PC-3 (cell line): ENCODE results near the gene HLCS. TPM values are rescaled to one million over a fixed set of nuclear protein-coding genes. Genes with fewer than 3 reads are reported as not detected.
"Not testable (repeated sequence)": the region's sequence is repeated elsewhere in the genome, so short reads cannot be mapped to it uniquely, and the experiment has no call there.

Source experiments
- ATAC-seq: fragments of 200-7000 bp; cut with Tn5 transposase; 2 replicates; pipeline ENCODE4 v1.9.1; 2020; ENCODE audit warnings: mild to moderate bottlenecking, moderate library complexity
- BruUV-seq: library from RNA; stranded (reverse); fragments of 400-500 nt; replicated peaks from 2 replicates; lab custom pipeline; 2021; lab: Mats Ljungman, UMichigan
- CTCF ChIA-PET: fragments of 300-600 bp; sonication (Branson Sonifier 250); formaldehyde crosslinking; loops from one replicate; lab custom pipeline; 2022; ENCODE audit warnings: antibody characterized with exemption; lab: Charles Lee
- POLR2A ChIA-PET: fragments of 300-600 bp; sonication (Branson Sonifier 250); formaldehyde crosslinking; loops from one replicate; lab custom pipeline; 2022; ENCODE audit warnings: antibody characterized with exemption; ENCODE audit not compliant: unreplicated experiment; lab: Charles Lee
- DNase-seq: peaks from one replicate; pipeline ENCODE4 v3.0.0-alpha.2; 2015
- H2AFZ ChIP-seq: fragments of 300-600 bp; sonication (generic); 2 replicates; pipeline ENCODE4 v1.6.0; 2016; ENCODE audit warnings: antibody characterized with exemption, low read length
- H3F3A ChIP-seq: fragments of 300-600 bp; sonication (generic); one replicate; pipeline ENCODE4 v1.6.0; 2017; ENCODE audit warnings: antibody characterized with exemption, low read length, control low read depth, mild to moderate bottlenecking; ENCODE audit not compliant: unreplicated experiment
- H3K27ac ChIP-seq: fragments of 300-600 bp; sonication (generic); 2 replicates; pipeline ENCODE4 v1.5.1; 2016; ENCODE audit warnings: mild to moderate bottlenecking, low read length
- H3K27me3 ChIP-seq: fragments of 300-600 bp; sonication (generic); 2 replicates; pipeline ENCODE4 v1.6.1; 2016; ENCODE audit warnings: low read length, mixed read lengths
- H3K36me3 ChIP-seq: fragments of 300-600 bp; sonication (generic); 2 replicates; pipeline ENCODE4 v1.6.1; 2016; ENCODE audit warnings: low read depth, mixed run types, low read length, mixed read lengths
- H3K4me1 ChIP-seq: fragments of 300-600 bp; sonication (generic); 2 replicates; pipeline ENCODE4 v1.5.1; 2016; ENCODE audit warnings: low read length; ENCODE audit not compliant: insufficient read depth
- H3K4me2 ChIP-seq: fragments of 300-600 bp; sonication (generic); 2 replicates; pipeline ENCODE4 v1.6.0; 2016; ENCODE audit warnings: low read length
- H3K4me3 ChIP-seq: fragments of 300-600 bp; sonication (generic); 2 replicates; pipeline ENCODE4 v1.5.1; 2016; ENCODE audit warnings: mild to moderate bottlenecking, low read length, mixed read lengths
- H3K79me2 ChIP-seq: fragments of 300-600 bp; sonication (generic); 2 replicates; pipeline ENCODE4 v1.6.1; 2017; ENCODE audit warnings: low read length, mixed read lengths
- H3K9ac ChIP-seq: fragments of 300-600 bp; sonication (generic); 2 replicates; pipeline ENCODE4 v1.6.0; 2016; ENCODE audit warnings: mild to moderate bottlenecking, low read length
- H3K9me2 ChIP-seq: fragments of 300-600 bp; sonication (generic); replicated peaks from 2 replicates; pipeline ENCODE4 v1.6.1; 2016; ENCODE audit warnings: mixed run types, low read length, mixed read lengths
- H3K9me3 ChIP-seq: fragments of 300-600 bp; sonication (generic); 2 replicates; pipeline ENCODE4 v1.6.1; 2016; ENCODE audit warnings: low read length, mixed read lengths
- H4K20me1 ChIP-seq: fragments of 300-600 bp; sonication (generic); 2 replicates; pipeline ENCODE4 v1.6.1; 2016; ENCODE audit warnings: low read length, mixed read lengths
- EZH2 ChIP-seq: fragments of 300-600 bp; sonication (generic); IDR thresholded peaks from one replicate; pipeline ENCODE4 v1.6.1; 2017; ENCODE audit warnings: antibody characterized with exemption, mild to moderate bottlenecking, low read length; ENCODE audit not compliant: unreplicated experiment
- EZH2phosphoT487 ChIP-seq: fragments of 300-600 bp; sonication (generic); IDR thresholded peaks from 2 replicates; pipeline ENCODE4 v1.6.1; 2018; ENCODE audit warnings: mild to moderate bottlenecking, antibody characterized with exemption, low read length, borderline replicate concordance
- intact Hi-C: fragments of 100-400 bp; cut with micrococcal nuclease; formaldehyde crosslinking; loops from 2 replicates; pipeline ENCODE4 v1.9.0; 2023
- total RNA-seq: library from RNA; depleted of rRNA; stranded (reverse); fragments of >200 nt; gene quantifications from 2 replicates; pipeline ENCODE4 v1.2.3, GENCODE V29; 2014
- TF ChIP-seq, protein P1 (sequence below): fragments of 300-600 bp; sonication (generic); conservative IDR thresholded peaks from 2 replicates; pipeline ENCODE4 v1.5.1; 2017; ENCODE audit warnings: antibody characterized with exemption, low read depth, mild to moderate bottlenecking, low read length

Gene HLCS
- total RNA-seq, 1 experiment from 2014 or later, result 44.1 TPM

DNA sequence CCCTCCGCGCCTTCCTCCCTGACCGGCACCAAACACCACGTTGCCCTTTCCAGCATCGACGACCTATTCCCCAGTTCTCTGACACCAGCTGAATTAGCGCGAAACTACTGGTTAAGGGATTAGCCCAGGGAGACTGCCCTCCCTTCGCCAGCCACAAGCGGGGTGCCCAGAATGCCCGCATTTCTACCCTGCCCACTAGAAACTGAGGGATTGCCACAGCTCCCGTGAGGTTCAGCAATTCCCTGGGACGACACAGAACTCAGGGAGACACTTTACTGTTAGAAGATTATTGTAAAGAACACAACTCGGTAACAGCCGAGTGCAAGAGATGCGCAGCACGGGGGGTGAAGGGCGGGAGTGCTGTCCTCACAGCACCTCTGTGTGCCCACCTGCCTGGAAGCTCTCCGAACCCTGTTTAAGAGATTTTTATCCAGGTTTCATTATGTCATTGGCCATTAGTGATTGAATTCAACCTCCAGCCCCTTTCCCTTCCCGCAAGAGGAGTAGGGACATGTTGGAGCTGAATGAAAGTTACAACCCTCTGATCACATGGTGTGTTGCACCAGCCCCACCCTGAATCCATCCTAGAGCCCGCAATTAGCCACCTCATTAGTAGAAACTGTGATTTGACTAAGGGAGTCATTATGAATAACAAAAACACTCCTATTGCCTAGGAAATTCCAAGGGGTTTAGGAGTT lies 24.2 kb upstream of the HLCS start:
- Histone ChIP-seq H3F3A (peaks cover 12% of the 10 kb centered on the region), H4K20me1 (no peaks in the 10 kb centered on the region), H3K79me2 (no peaks in the 10 kb centered on the region), H3K9ac (peak overlapping the region; percentile 89), H3K9me3 (no peaks in the 10 kb centered on the region), H2AFZ (peak overlapping the region; percentile 96), H3K27me3 (no peaks in the 10 kb centered on the region), H3K4me3 (peak overlapping the region; percentile 72), H3K36me3 (no peaks in the 10 kb centered on the region), H3K4me1 (peaks cover 42% of the 10 kb centered on the region), H3K27ac (peak overlapping the region; percentile 89), H3K9me2 (no peaks in the 10 kb centered on the region), H3K4me2 (peak overlapping the region; percentile 77)
- CTCF ChIA-PET, result interaction anchor here (0.7 to 1.7 kb wide), 4 partner anchors 12 to 82 kb away, joined by 3 to 17 read pairs (median 3); no protein-coding TSS in a partner anchor
- POLR2A ChIA-PET, result no interaction called here
- TF ChIP-seq EZH2, result no peak
- TF ChIP-seq, protein P1, sequence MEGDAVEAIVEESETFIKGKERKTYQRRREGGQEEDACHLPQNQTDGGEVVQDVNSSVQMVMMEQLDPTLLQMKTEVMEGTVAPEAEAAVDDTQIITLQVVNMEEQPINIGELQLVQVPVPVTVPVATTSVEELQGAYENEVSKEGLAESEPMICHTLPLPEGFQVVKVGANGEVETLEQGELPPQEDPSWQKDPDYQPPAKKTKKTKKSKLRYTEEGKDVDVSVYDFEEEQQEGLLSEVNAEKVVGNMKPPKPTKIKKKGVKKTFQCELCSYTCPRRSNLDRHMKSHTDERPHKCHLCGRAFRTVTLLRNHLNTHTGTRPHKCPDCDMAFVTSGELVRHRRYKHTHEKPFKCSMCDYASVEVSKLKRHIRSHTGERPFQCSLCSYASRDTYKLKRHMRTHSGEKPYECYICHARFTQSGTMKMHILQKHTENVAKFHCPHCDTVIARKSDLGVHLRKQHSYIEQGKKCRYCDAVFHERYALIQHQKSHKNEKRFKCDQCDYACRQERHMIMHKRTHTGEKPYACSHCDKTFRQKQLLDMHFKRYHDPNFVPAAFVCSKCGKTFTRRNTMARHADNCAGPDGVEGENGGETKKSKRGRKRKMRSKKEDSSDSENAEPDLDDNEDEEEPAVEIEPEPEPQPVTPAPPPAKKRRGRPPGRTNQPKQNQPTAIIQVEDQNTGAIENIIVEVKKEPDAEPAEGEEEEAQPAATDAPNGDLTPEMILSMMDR, result no peak
- no peak for TF ChIP-seq EZH2phosphoT487
- TSS peak; percentile 61 for BruUV-seq
- DNase-seq (no peak), ATAC-seq (no peak)
- intact Hi-C loops, result no loop called here

DNA sequence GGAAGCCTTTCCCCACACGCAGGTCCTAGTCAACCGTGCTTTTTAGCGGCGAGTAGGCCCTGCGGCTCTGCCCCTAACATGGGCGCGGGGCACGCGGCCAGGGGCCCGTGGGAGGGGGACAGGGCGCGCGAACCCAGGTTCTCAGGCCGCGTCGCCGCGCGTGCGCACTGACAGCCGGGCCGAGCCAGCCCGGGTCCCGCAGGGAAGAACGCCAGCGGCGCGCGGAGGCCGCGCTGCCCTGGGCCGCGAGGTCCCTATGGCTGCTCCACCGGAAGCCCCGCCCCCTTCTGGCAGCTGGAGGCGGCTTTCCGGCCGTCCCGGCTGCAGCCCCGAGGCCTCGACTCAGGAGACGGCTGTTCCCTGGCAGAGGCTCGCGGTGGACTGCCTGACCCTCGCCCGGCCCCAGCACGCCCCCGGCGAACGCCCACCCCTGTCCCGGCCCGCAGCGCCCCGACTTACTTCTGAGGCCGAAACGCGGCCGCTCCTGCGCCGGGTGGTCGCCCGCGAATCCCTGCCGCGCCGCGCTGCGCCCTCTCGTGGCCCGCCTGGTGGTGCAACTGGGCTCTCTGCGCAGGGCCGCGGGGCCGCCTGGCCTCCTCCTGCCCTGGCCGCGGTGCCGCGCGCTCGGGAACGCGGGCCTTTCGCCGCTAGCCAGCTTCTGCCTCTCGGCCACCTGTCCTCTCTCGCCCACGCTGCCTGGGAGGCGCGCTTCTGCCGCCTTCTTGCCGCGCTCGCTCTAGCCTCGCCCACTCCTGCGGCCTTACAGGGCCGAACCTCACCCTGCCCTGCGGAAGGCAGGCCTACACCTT lies 23.4 kb upstream of the HLCS start:
- H3K4me3 ChIP-seq, result peak overlapping the region; percentile 72
- peak overlapping the region; percentile 77 for H3K4me2 ChIP-seq
- ATAC-seq (peak; percentile 77), DNase-seq (peak; percentile 95)
- peak overlapping the region; percentile 89 for H3K9ac ChIP-seq
- no peaks in the 10 kb centered on the region for H3K36me3 ChIP-seq
- no peaks in the 10 kb centered on the region for H3K27me3 ChIP-seq
- intact Hi-C loops, result no loop called here
- H4K20me1 ChIP-seq, result no peaks in the 10 kb centered on the region
- peaks cover 12% of the 10 kb centered on the region for H3F3A ChIP-seq
- H3K27ac ChIP-seq, result peak overlapping the region; percentile 89
- H2AFZ ChIP-seq, result peak overlapping the region; percentile 96
- no peaks in the 10 kb centered on the region for H3K79me2 ChIP-seq
- POLR2A ChIA-PET, result interaction anchor here (0.6 kb wide), 1 partner anchor 24 kb away, joined by 3 read pairs; no protein-coding TSS in a partner anchor
- peaks cover 42% of the 10 kb centered on the region for H3K4me1 ChIP-seq
- no peaks in the 10 kb centered on the region for H3K9me2 ChIP-seq
- no peaks in the 10 kb centered on the region for H3K9me3 ChIP-seq
- CTCF ChIA-PET, result interaction anchor here (0.6 to 1.7 kb wide), 5 partner anchors 11 to 111 kb away, joined by 3 to 17 read pairs (median 3); no protein-coding TSS in a partner anchor
- TF ChIP-seq, protein P1, result peak; percentile 83
- TF ChIP-seq EZH2, result no peak
- TF ChIP-seq EZH2phosphoT487, result no peak
- BruUV-seq, result no TSS peak

- H3K79me2 ChIP-seq, H4K20me1 ChIP-seq, ATAC-seq, H3K27me3 ChIP-seq, intact Hi-C loops, H3K9me2 ChIP-seq, H3K9me3 ChIP-seq, H3K36me3 ChIP-seq, DNase-seq: not testable (repeated sequence)
- Histone ChIP-seq H3K9ac (peak overlapping the region; percentile 89), H2AFZ (peak overlapping the region; percentile 96), H3K4me1 (peaks cover 42% of the 10 kb centered on the region), H3K4me3 (peak overlapping the region; percentile 72), H3K27ac (peak overlapping the region; percentile 89), H3K4me2 (peak overlapping the region; percentile 77), H3F3A (peaks cover 12% of the 10 kb centered on the region)
- ChIA-PET POLR2A (interaction anchor here (0.6 kb wide), 1 partner anchor 24 kb away, joined by 3 read pairs; no protein-coding TSS in a partner anchor), CTCF (interaction anchor here (0.6 to 1.7 kb wide), 3 partner anchors 12 to 112 kb away, joined by 3 to 17 read pairs (median 4); no protein-coding TSS in a partner anchor)
- BruUV-seq, result TSS peak; percentile 37
Observed at GRCh38 chr21:36989199-36989698, 22.8 kb upstream of the HLCS start.
